Measurements from ENCODE around the gene ZNF107. TPM values are rescaled to one million over a fixed set of nuclear protein-coding genes. Genes with fewer than 3 reads are reported as not detected.

The ZNF107 gene
- total RNA-seq (1.0 and 1.7 TPM in 2 replicates), polyA plus RNA-seq (1.6 and 2.5 TPM in 2 replicates), polyA minus RNA-seq (ENCODE audit: low replicate concordance) (2.1 and 2.7 TPM in 2 replicates)
- 0.80 and 1.8 TPM in 2 replicates for polyA plus RNA-seq (2012)

- H4K20me1 ChIP-seq (ENCODE audit: control insufficient read depth, extremely low read depth, insufficient read depth, low read length), result no peaks in the 10 kb centered on the region
- no peaks in the 10 kb centered on the region for H3K4me1 ChIP-seq (ENCODE audit: control insufficient read depth, extremely low read depth, insufficient read depth, low read length)
- H2AFZ ChIP-seq (ENCODE audit: low read length), result peak within 1 kb of the TSS; percentile 99
- H3K27me3 ChIP-seq (ENCODE audit: control insufficient read depth, insufficient read depth, low read length), result no peaks in the 10 kb centered on the region
- H3K4me2 ChIP-seq (ENCODE audit: extremely low read depth, insufficient read depth, low read length), result peak within 1 kb of the TSS; percentile 87
- H3K9ac ChIP-seq (ENCODE audit: insufficient read depth, low read length), result peak within 1 kb of the TSS; percentile 85
- no peaks in the 10 kb centered on the region for H3K36me3 ChIP-seq (ENCODE audit: control insufficient read depth, insufficient read depth, low read length)
- no peak for TF ChIP-seq EZH2 (IDR thresholded peaks at IDR 0.05; ENCODE audit: low read length, missing control alignments)
- TF ChIP-seq, protein P1, sequence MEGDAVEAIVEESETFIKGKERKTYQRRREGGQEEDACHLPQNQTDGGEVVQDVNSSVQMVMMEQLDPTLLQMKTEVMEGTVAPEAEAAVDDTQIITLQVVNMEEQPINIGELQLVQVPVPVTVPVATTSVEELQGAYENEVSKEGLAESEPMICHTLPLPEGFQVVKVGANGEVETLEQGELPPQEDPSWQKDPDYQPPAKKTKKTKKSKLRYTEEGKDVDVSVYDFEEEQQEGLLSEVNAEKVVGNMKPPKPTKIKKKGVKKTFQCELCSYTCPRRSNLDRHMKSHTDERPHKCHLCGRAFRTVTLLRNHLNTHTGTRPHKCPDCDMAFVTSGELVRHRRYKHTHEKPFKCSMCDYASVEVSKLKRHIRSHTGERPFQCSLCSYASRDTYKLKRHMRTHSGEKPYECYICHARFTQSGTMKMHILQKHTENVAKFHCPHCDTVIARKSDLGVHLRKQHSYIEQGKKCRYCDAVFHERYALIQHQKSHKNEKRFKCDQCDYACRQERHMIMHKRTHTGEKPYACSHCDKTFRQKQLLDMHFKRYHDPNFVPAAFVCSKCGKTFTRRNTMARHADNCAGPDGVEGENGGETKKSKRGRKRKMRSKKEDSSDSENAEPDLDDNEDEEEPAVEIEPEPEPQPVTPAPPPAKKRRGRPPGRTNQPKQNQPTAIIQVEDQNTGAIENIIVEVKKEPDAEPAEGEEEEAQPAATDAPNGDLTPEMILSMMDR (conservative IDR thresholded peaks at IDR 0.05 in 1 of 2, IDR thresholded peaks at IDR 0.05 in 1 of 2; ENCODE audit: low read depth in 1 of 2, low read length in 2 of 2), result no peak
- H3K27ac ChIP-seq (ENCODE audit: insufficient read depth, low read length), result peak within 1 kb of the TSS; percentile 87
- no peaks in the 10 kb centered on the region for H3K9me3 ChIP-seq (ENCODE audit: control insufficient read depth, insufficient read depth, low read depth, low read length)
- peaks cover 19% of the 10 kb centered on the region for H3K79me2 ChIP-seq (ENCODE audit: control insufficient read depth, insufficient read depth, low read length)
- peak; percentile 92 to 94 for DNase-seq (ENCODE audit: low read depth in 2 of 2)
- H3K4me3 ChIP-seq (replicated peaks in 1 of 4; ENCODE audit: control extremely low read depth in 1 of 4, insufficient read depth in 1 of 4, low read depth in 3 of 4, low read length in 4 of 4), result peak within 1 kb of the TSS; percentile 86 to 95 (median 88)
These were observed at the start of gene ZNF107 for GRCh38 chr7:64665980-64666662. ZNF107 (plus strand) TSS chr7:64666133; CDS start chr7:64666283, 150 bp downstream.

- H3K4me2 ChIP-seq (ENCODE audit: extremely low read depth, insufficient read depth, low read length), result no peak overlapping the region
- no peaks in the 10 kb centered on the region for H3K4me1 ChIP-seq (ENCODE audit: control insufficient read depth, extremely low read depth, insufficient read depth, low read length)
- no peaks in the 10 kb centered on the region for H3K79me2 ChIP-seq (ENCODE audit: control insufficient read depth, insufficient read depth, low read length)
- H3K36me3 ChIP-seq (ENCODE audit: control insufficient read depth, insufficient read depth, low read length), result no peaks in the 10 kb centered on the region
- H4K20me1 ChIP-seq (ENCODE audit: control insufficient read depth, extremely low read depth, insufficient read depth, low read length), result no peaks in the 10 kb centered on the region
- no peak overlapping the region for H3K27ac ChIP-seq (ENCODE audit: insufficient read depth, low read length)
- no peak for TF ChIP-seq EZH2 (IDR thresholded peaks at IDR 0.05; ENCODE audit: low read length, missing control alignments)
- TF ChIP-seq, protein P1 (conservative IDR thresholded peaks at IDR 0.05 in 1 of 2, IDR thresholded peaks at IDR 0.05 in 1 of 2; ENCODE audit: low read depth in 1 of 2, low read length in 2 of 2), result peak; percentile 20 to 42
- no peaks in the 10 kb centered on the region for H3K27me3 ChIP-seq (ENCODE audit: control insufficient read depth, insufficient read depth, low read length)
- H3K4me3 ChIP-seq (replicated peaks in 1 of 4; ENCODE audit: control extremely low read depth in 1 of 4, insufficient read depth in 1 of 4, low read depth in 3 of 4, low read length in 4 of 4), result no peak overlapping the region
- no peak overlapping the region for H3K9ac ChIP-seq (ENCODE audit: insufficient read depth, low read length)
- DNase-seq (ENCODE audit: low read depth in 2 of 2), result peak; percentile 38 to 66
- H3K9me3 ChIP-seq (ENCODE audit: control insufficient read depth, insufficient read depth, low read depth, low read length), result no peaks in the 10 kb centered on the region
- no peak overlapping the region for H2AFZ ChIP-seq (ENCODE audit: low read length)
These were observed 47.0 kb upstream of the ZNF107 start for GRCh38 chr7:64618785-64619456.

GRCh38 chr7:64619705-64620104 lies 46.2 kb upstream of the ZNF107 start:
- Histone ChIP-seq H3K79me2 (ENCODE audit: control insufficient read depth, insufficient read depth, low read length) (no peaks in the 10 kb centered on the region), H2AFZ (ENCODE audit: low read length) (no peak overlapping the region), H3K36me3 (ENCODE audit: control insufficient read depth, insufficient read depth, low read length) (no peaks in the 10 kb centered on the region), H3K27ac (ENCODE audit: insufficient read depth, low read length) (no peak overlapping the region), H3K4me3 (replicated peaks in 1 of 4; ENCODE audit: control extremely low read depth in 1 of 4, insufficient read depth in 1 of 4, low read depth in 3 of 4, low read length in 4 of 4) (no peak overlapping the region), H3K9me3 (ENCODE audit: control insufficient read depth, insufficient read depth, low read depth, low read length) (no peaks in the 10 kb centered on the region), H3K4me1 (ENCODE audit: control insufficient read depth, extremely low read depth, insufficient read depth, low read length) (no peaks in the 10 kb centered on the region), H4K20me1 (ENCODE audit: control insufficient read depth, extremely low read depth, insufficient read depth, low read length) (no peaks in the 10 kb centered on the region), H3K27me3 (ENCODE audit: control insufficient read depth, insufficient read depth, low read length) (no peaks in the 10 kb centered on the region), H3K9ac (ENCODE audit: insufficient read depth, low read length) (no peak overlapping the region), H3K4me2 (ENCODE audit: extremely low read depth, insufficient read depth, low read length) (no peak overlapping the region)
- TF ChIP-seq, protein P1 (conservative IDR thresholded peaks at IDR 0.05 in 1 of 2, IDR thresholded peaks at IDR 0.05 in 1 of 2; ENCODE audit: low read depth in 1 of 2, low read length in 2 of 2), result no peak
- TF ChIP-seq EZH2 (IDR thresholded peaks at IDR 0.05; ENCODE audit: low read length, missing control alignments), result no peak
- DNase-seq (ENCODE audit: low read depth in 2 of 2), result no peak
